AG04449 (cell line): ENCODE data around the gene SLAMF8.

Experiments
- CTCF ChIA-PET: fragments of 350-600 bp; formaldehyde crosslinking; extraction: SDS; loops from one replicate; lab custom pipeline; 2021; ENCODE audit warnings: antibody characterized with exemption; lab: Yijun Ruan, JAX
- POLR2A ChIA-PET: fragments of 400-600, 350-600 bp; formaldehyde crosslinking; extraction: SDS; loops from one replicate; lab custom pipeline; 2020; ENCODE audit warnings: antibody characterized with exemption, inconsistent platforms; lab: Yijun Ruan, JAX
- DNase-seq: peaks from one replicate; pipeline ENCODE4 v3.0.0-alpha.2; 2010; ENCODE audit warnings: low read depth, low spot score
- H3K4me3 ChIP-seq: 2 replicates; pipeline ENCODE4 v1.5.1; 2011; ENCODE audit warnings: low read depth, mild to moderate bottlenecking, control low read depth, low read length
- TF ChIP-seq, protein P1 (sequence below): IDR thresholded peaks from one replicate; pipeline ENCODE4 v1.5.1; 2011; ENCODE audit warnings: mild to moderate bottlenecking, moderate library complexity, low read length, control low read depth, inconsistent platforms; ENCODE audit not compliant: insufficient read depth; ENCODE audit errors: missing control alignments

Gene SLAMF8

GRCh38 chr1:159826441-159827101 is at the start of gene SLAMF8:
Gene SLAMF8, plus strand, starts transcription at chr1:159826873. Its CDS starts 26 bp downstream, at chr1:159826899.
- H3K4me3 ChIP-seq, result no peak within 1 kb of the TSS
- no peak for DNase-seq
- TF ChIP-seq, protein P1, sequence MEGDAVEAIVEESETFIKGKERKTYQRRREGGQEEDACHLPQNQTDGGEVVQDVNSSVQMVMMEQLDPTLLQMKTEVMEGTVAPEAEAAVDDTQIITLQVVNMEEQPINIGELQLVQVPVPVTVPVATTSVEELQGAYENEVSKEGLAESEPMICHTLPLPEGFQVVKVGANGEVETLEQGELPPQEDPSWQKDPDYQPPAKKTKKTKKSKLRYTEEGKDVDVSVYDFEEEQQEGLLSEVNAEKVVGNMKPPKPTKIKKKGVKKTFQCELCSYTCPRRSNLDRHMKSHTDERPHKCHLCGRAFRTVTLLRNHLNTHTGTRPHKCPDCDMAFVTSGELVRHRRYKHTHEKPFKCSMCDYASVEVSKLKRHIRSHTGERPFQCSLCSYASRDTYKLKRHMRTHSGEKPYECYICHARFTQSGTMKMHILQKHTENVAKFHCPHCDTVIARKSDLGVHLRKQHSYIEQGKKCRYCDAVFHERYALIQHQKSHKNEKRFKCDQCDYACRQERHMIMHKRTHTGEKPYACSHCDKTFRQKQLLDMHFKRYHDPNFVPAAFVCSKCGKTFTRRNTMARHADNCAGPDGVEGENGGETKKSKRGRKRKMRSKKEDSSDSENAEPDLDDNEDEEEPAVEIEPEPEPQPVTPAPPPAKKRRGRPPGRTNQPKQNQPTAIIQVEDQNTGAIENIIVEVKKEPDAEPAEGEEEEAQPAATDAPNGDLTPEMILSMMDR, result no peak
- ChIA-PET POLR2A (no interaction called here), CTCF (interaction anchor here (1.6 to 20.4 kb wide), 4 partner anchors 25 to 181 kb away, joined by 3 to 207 read pairs (median 75); partner anchors contain the start of gene FCRL6)

DNA sequence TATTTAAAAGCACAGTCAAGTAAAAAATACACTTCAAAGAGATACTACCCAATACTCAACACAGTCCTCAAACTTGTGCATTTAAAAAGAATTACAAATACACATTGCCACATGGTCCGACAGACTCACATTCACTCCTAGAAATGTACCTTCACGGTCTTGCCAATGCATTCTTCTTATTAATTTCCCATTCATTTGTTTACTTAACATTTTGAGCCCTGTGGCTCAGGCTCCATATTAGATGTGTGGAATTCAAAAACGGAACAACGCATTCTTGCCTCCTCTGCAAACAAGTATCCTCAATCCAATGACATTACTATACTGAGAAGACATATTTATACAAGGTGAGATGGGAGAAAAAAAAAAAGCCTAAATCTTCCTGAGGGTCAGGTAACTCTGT is 48.4 kb upstream of the SLAMF8 start:
- TF ChIP-seq, protein P1, result no peak
- ChIA-PET POLR2A (no interaction called here), CTCF (interaction anchor here (1.2 to 5.3 kb wide), 13 partner anchors 8 to 618 kb away, joined by 3 to 72 read pairs (median 4); no protein-coding TSS in a partner anchor)
- no peak for DNase-seq
- no peak overlapping the region for H3K4me3 ChIP-seq

GRCh38 chr1:159779403-159779851 is 47.2 kb upstream of the SLAMF8 start:
- DNase-seq, result no peak
- CTCF ChIA-PET, result interaction anchor here (0.6 to 5.3 kb wide), 7 partner anchors 9 to 228 kb away, joined by 3 to 72 read pairs (median 4); no protein-coding TSS in a partner anchor
- TF ChIP-seq, protein P1, result no peak
- no peak overlapping the region for H3K4me3 ChIP-seq
- POLR2A ChIA-PET, result no interaction called here

DNA sequence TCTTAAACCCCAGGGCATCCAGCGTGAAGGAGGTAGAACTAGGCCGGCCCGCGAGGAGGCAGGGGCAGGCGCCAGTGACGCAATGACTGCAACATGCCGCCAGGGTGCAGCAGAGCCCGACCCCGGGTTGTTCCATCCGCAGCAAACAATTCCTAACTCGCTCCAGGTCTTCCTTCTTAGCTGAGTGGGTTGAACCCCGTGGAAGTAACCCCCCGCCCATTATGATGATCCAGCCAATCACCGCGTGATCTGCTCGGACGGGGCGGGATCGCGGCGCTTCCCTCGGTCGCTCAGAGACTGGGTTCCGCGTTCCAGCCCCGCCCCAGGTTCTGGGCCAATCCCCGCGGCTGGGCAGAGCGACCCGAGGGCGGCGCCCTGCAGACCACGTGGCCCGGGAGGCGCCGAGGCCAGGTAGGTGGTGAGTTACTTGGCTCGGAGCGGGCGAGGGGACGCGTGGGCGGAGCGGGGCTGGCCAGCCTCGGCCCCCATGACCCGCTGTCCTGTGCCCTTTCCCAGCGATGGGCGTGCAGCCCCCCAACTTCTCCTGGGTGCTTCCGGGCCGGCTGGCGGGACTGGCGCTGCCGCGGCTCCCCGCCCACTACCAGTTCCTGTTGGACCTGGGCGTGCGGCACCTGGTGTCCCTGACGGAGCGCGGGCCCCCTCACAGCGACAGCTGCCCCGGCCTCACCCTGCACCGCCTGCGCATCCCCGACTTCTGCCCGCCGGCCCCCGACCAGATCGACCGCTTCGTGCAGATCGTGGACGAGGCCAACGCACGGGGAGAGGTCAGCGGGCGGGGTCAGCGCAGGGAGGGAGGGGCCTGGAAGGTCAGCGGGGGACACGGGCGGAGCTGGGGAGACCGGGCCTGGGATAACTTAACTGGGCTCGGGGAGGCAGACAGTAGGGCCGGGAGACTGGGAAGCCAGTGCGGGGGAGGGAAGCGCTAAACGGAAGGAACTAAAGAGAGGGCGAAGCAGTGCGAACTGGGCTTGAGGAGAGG is 45.8 kb upstream of the SLAMF8 start, which contains the start of gene DUSP23:
Gene DUSP23 (plus strand): TSS at position 380 of the 1,000 bp plus-strand sequence. CDS start 139 bp downstream, at position 519.
- POLR2A ChIA-PET, result interaction anchor here (1.0 kb wide), 1 partner anchor 372 kb away, joined by 4 read pairs; no protein-coding TSS in a partner anchor
- DNase-seq, result peak; percentile 92
- H3K4me3 ChIP-seq, result peak within 1 kb of the TSS; percentile 85
- TF ChIP-seq, protein P1, result peak; percentile 96
- CTCF ChIA-PET, result interaction anchor here (0.6 to 10.7 kb wide), 22 partner anchors 8 to 648 kb away, joined by 3 to 201 read pairs (median 4); partner anchors contain the start of gene FCRL6

- no peak for DNase-seq
- H3K4me3 ChIP-seq, result no peak overlapping the region
- POLR2A ChIA-PET, result no interaction called here
- CTCF ChIA-PET, result interaction anchor here (0.7 to 10.7 kb wide), 12 partner anchors 8 to 622 kb away, joined by 3 to 201 read pairs (median 5); partner anchors contain the start of gene FCRL6
- TF ChIP-seq, protein P1, result no peak
These were observed 44.7 kb upstream of the SLAMF8 start for GRCh38 chr1:159781992-159782391.
